Measurements from ENCODE around the gene ETFB. TPM values are rescaled to one million over a fixed set of nuclear protein-coding genes. Genes with fewer than 3 reads are reported as not detected.

The ETFB gene
- polyA plus RNA-seq, 1 of the 3 experiments (the other 2 are of a cell fraction) = 169 TPM

DNA sequence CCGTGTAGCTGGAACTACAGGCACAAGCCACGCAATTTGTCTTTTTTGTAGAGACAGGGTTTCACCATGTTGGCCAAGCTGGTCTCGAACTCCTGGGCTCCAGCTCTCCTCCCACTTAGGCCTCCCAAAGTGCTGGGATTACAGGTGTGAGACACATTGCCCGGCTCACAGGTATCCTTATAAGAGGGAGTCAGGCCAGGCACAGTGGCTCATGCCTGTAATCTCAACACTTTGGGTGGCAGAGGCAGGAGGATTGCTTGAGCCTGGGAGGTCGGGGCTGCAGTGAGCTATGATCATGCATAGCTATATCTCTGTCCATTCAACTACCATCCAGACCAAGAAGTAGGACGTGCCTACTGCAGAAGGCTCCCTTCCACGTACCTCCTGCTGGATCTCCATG is 64.9 kb downstream of the ETFB start:
- TF ChIP-seq MEF2A (IDR thresholded peaks at IDR 0.05; ENCODE audit: borderline replicate concordance, low read depth) (no peak), FOXJ3 (CRISPR knock-in tag; IDR thresholded peaks at IDR 0.05) (no peak), POLR2AphosphoS5 (IDR thresholded peaks at IDR 0.05; ENCODE audit: low read depth, low read length) (no peak), CHD2 (IDR thresholded peaks at IDR 0.05; ENCODE audit: low read length, partially characterized antibody) (no peak), YY1 (IDR thresholded peaks at IDR 0.05; ENCODE audit: low read depth) (no peak), RFX5 (IDR thresholded peaks at IDR 0.05; ENCODE audit: low read length) (no peak), SMC3 (IDR thresholded peaks at IDR 0.05; ENCODE audit: low read depth, low read length) (no peak), RXRA (IDR thresholded peaks at IDR 0.05; ENCODE audit: borderline replicate concordance, low read depth) (no peak), TAF1 (IDR thresholded peaks at IDR 0.05; ENCODE audit: borderline replicate concordance, low read depth, low read length) (no peak), GABPA (IDR thresholded peaks at IDR 0.05; ENCODE audit: low read depth) (no peak), IRF3 (IDR thresholded peaks at IDR 0.05; ENCODE audit: low read depth, low read length) (no peak), RAD21 (IDR thresholded peaks at IDR 0.05; ENCODE audit: low read length) (no peak), RCOR1 (IDR thresholded peaks at IDR 0.05; ENCODE audit: low read length) (no peak), FOSL2 (IDR thresholded peaks at IDR 0.05; ENCODE audit: borderline replicate concordance, low read depth) (no peak), MAX (IDR thresholded peaks at IDR 0.05; ENCODE audit: low read depth) (no peak)
- TF ChIP-seq, protein P1, sequence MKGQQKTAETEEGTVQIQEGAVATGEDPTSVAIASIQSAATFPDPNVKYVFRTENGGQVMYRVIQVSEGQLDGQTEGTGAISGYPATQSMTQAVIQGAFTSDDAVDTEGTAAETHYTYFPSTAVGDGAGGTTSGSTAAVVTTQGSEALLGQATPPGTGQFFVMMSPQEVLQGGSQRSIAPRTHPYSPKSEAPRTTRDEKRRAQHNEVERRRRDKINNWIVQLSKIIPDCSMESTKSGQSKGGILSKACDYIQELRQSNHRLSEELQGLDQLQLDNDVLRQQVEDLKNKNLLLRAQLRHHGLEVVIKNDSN (IDR thresholded peaks at IDR 0.05; ENCODE audit: borderline replicate concordance, low read depth) = no peak
- TF ChIP-seq, protein P2, sequence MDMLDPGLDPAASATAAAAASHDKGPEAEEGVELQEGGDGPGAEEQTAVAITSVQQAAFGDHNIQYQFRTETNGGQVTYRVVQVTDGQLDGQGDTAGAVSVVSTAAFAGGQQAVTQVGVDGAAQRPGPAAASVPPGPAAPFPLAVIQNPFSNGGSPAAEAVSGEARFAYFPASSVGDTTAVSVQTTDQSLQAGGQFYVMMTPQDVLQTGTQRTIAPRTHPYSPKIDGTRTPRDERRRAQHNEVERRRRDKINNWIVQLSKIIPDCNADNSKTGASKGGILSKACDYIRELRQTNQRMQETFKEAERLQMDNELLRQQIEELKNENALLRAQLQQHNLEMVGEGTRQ (IDR thresholded peaks at IDR 0.05; ENCODE audit: borderline replicate concordance, low read depth, low read length) = no peak
- H3K27ac ChIP-seq (ENCODE audit: low read depth in 2 of 2, low read length in 1 of 2) = no peak overlapping the region
- H3K9me2 ChIP-seq = no peaks in the 10 kb centered on the region
- H2AFZ ChIP-seq (ENCODE audit: low read depth) = no peak overlapping the region
- no peaks in the 10 kb centered on the region for H3K36me3 ChIP-seq (replicated peaks in 1 of 2; ENCODE audit: control insufficient read depth in 1 of 2, insufficient read depth in 2 of 2, low read length in 1 of 2)
- 1% methylated on average over 7 of the region's 7 CpGs for WGBS (ENCODE audit: low lambda C conversion rate)
- ChIA-PET CTCF (interaction anchor here (1.1 to 1.2 kb wide), 3 partner anchors 13 to 42 kb away, joined by 3 read pairs; no protein-coding TSS in a partner anchor), POLR2A (no interaction called here)
- no peaks in the 10 kb centered on the region for H3K9me3 ChIP-seq
- H3K9ac ChIP-seq = no peak overlapping the region
- H3K79me2 ChIP-seq (ENCODE audit: insufficient read depth) = no peaks in the 10 kb centered on the region
- H3K4me3 ChIP-seq (ENCODE audit: low read depth in 2 of 2, low read length in 1 of 2) = no peak overlapping the region
- peaks cover 7% of the 10 kb centered on the region; the same call in 1 of the 2 replicates for H3K27me3 ChIP-seq (ENCODE audit: insufficient read depth)
- H4K20me1 ChIP-seq (ENCODE audit: insufficient read depth) = no peaks in the 10 kb centered on the region
- no peak for DNase-seq
- no peaks in the 10 kb centered on the region for H3K4me1 ChIP-seq (ENCODE audit: control insufficient read depth in 1 of 2, insufficient read depth in 2 of 2, low read depth in 1 of 2, low read length in 1 of 2)
- no peak overlapping the region for H3K4me2 ChIP-seq
- no peaks in the 10 kb centered on the region for H3F3A ChIP-seq (replicated peaks; ENCODE audit: insufficient read depth)
